ENCODE measurements around the gene NR2F1-AS1. TPM values are rescaled to one million over a fixed set of nuclear protein-coding genes. Genes with fewer than 3 reads are reported as not detected.

Gene NR2F1-AS1
- total and polyA plus RNA-seq, 2 experiments from 2014 or later: 0.59 to 4.5 TPM

- H3K36me3 Mint-ChIP-seq (ENCODE audit: low read depth): peaks cover 6% of the 10 kb centered on the region; the same call in 2 of the 3 replicates
- ATAC-seq (no peak), DNase-seq (ENCODE audit: low spot score) (no peak)
- H3F3A ChIP-seq (replicated peaks; ENCODE audit: low read depth): no peaks in the 10 kb centered on the region
- no peaks in the 10 kb centered on the region for H3K4me1 ChIP-seq (ENCODE audit: insufficient read depth)
- no peaks in the 10 kb centered on the region for H4K20me1 ChIP-seq (replicated peaks; ENCODE audit: insufficient read depth)
- no peaks in the 10 kb centered on the region for H3K27me3 ChIP-seq (ENCODE audit: insufficient read depth)
- no peaks in the 10 kb centered on the region for H3K4me1 Mint-ChIP-seq
- peaks cover 2% of the 10 kb centered on the region for H3K27me3 Mint-ChIP-seq (ENCODE audit: insufficient read depth, low read depth, poor library complexity)
- no peak overlapping the region for H2AFZ ChIP-seq
- no peak overlapping the region for H3K4me3 Mint-ChIP-seq
- no peaks in the 10 kb centered on the region for H3K9me2 ChIP-seq (ENCODE audit: insufficient read depth)
- H3K4me2 ChIP-seq: no peak overlapping the region
- H3K27ac ChIP-seq (ENCODE audit: low read depth): no peak overlapping the region
- H3K79me2 ChIP-seq (replicated peaks; ENCODE audit: insufficient read depth): no peaks in the 10 kb centered on the region
- no peak for TF ChIP-seq ETS1 (IDR thresholded peaks at IDR 0.05)
- TF ChIP-seq CTCF (conservative IDR thresholded peaks at IDR 0.05; ENCODE audit: low read depth in 2 of 2): no peak
- TF ChIP-seq STAT1 (IDR thresholded peaks at IDR 0.05; ENCODE audit: unreplicated experiment): no peak
- no peak for TF ChIP-seq ZNF114 (CRISPR knock-in tag; IDR thresholded peaks at IDR 0.05)
- TF ChIP-seq ZNF462 (CRISPR knock-in tag; IDR thresholded peaks at IDR 0.05): no peak
- TF ChIP-seq REST (IDR thresholded peaks at IDR 0.05; ENCODE audit: unreplicated experiment): no peak
- TF ChIP-seq EZH2 (IDR thresholded peaks at IDR 0.05; ENCODE audit: low read depth, unreplicated experiment): no peak
- TF ChIP-seq POLR2AphosphoS5 (IDR thresholded peaks at IDR 0.05; ENCODE audit: low read depth): no peak
- TF ChIP-seq EZH2phosphoT487 (IDR thresholded peaks at IDR 0.05; ENCODE audit: unreplicated experiment): no peak
- TF ChIP-seq JUNB (IDR thresholded peaks at IDR 0.05; ENCODE audit: unreplicated experiment): no peak
- TF ChIP-seq CREB1 (CRISPR knock-in tag; IDR thresholded peaks at IDR 0.05; ENCODE audit: low read depth): no peak
- no peak for TF ChIP-seq ZNF331 (CRISPR knock-in tag; IDR thresholded peaks at IDR 0.05; ENCODE audit: low read depth)
- peaks cover 10% of the 10 kb centered on the region for H3K9me3 Mint-ChIP-seq
- no peak overlapping the region for H3K4me3 ChIP-seq
- peaks cover 5% of the 10 kb centered on the region; the same call in 1 of the 2 replicates for H3K36me3 ChIP-seq (ENCODE audit: insufficient read depth)
- no peak overlapping the region for H3K27ac Mint-ChIP-seq
Observed at GRCh38 chr5:93477816-93478215, 103.2 kb downstream of the NR2F1-AS1 start.
